Measurements from ENCODE around the gene PDGFA.

The PDGFA gene

DNA sequence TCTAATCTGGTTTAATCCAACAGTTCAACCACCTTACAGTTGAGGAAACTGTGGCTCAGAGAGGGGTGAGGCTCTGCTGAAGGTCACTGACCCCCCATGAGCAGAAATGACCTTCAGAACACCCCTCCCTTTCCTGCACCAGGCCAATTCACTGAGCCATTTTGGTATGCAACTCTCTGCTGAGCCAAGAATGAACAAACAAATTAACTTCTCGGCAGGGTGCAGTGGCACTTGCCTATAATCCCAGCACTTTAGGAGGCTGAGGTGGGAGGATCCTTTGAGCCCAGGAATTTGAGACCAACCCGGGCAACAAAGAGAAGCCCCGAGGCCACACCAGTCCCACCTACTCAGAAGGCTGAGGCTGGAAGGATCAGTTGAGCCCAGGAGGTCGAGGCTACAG lies 29.8 kb downstream of the PDGFA start:
- TF ChIP-seq, protein P1, sequence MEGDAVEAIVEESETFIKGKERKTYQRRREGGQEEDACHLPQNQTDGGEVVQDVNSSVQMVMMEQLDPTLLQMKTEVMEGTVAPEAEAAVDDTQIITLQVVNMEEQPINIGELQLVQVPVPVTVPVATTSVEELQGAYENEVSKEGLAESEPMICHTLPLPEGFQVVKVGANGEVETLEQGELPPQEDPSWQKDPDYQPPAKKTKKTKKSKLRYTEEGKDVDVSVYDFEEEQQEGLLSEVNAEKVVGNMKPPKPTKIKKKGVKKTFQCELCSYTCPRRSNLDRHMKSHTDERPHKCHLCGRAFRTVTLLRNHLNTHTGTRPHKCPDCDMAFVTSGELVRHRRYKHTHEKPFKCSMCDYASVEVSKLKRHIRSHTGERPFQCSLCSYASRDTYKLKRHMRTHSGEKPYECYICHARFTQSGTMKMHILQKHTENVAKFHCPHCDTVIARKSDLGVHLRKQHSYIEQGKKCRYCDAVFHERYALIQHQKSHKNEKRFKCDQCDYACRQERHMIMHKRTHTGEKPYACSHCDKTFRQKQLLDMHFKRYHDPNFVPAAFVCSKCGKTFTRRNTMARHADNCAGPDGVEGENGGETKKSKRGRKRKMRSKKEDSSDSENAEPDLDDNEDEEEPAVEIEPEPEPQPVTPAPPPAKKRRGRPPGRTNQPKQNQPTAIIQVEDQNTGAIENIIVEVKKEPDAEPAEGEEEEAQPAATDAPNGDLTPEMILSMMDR (IDR thresholded peaks at IDR 0.05; ENCODE audit: low read depth, low read length), result no peak
- DNase-seq (ENCODE audit: low read depth, low spot score), result no peak
- H3K4me3 ChIP-seq (ENCODE audit: low read depth, low read length), result no peak overlapping the region
- in situ Hi-C loops (cut with HindIII; ENCODE audit: low sequenced_read_pairs), result no loop called here

DNA sequence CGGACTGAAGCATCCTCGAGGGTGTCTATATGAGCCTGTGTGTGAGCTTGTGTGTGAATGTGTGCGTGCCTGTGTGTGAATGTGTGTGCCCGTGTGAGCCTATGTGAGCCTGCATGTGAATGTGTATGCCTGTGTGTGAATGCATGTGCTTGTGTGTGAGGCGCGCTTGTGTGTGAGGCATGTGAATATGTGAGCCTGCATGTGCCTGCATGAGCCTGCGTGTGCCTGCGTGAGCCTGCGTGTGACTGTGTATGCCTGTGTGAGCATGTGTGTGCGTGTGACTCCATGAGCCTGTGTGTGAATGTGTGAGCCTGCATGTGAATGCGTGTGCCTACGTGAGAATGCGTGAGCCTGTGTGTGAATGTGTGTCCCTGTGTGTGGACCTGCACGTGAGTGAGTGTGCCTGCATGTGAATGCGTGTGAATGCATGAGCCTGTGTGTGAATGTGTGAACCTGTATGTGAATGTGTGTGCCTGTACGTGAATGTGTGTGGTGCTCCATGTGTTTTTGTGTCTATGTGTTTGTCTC lies 33.4 kb downstream of the PDGFA start:
- DNase-seq (ENCODE audit: low read depth, low spot score), result no peak
- in situ Hi-C loops (cut with HindIII; ENCODE audit: low sequenced_read_pairs), result no loop called here
- TF ChIP-seq, protein P1 (IDR thresholded peaks at IDR 0.05; ENCODE audit: low read depth, low read length), result no peak
- no peak overlapping the region for H3K4me3 ChIP-seq (ENCODE audit: low read depth, low read length)

DNA sequence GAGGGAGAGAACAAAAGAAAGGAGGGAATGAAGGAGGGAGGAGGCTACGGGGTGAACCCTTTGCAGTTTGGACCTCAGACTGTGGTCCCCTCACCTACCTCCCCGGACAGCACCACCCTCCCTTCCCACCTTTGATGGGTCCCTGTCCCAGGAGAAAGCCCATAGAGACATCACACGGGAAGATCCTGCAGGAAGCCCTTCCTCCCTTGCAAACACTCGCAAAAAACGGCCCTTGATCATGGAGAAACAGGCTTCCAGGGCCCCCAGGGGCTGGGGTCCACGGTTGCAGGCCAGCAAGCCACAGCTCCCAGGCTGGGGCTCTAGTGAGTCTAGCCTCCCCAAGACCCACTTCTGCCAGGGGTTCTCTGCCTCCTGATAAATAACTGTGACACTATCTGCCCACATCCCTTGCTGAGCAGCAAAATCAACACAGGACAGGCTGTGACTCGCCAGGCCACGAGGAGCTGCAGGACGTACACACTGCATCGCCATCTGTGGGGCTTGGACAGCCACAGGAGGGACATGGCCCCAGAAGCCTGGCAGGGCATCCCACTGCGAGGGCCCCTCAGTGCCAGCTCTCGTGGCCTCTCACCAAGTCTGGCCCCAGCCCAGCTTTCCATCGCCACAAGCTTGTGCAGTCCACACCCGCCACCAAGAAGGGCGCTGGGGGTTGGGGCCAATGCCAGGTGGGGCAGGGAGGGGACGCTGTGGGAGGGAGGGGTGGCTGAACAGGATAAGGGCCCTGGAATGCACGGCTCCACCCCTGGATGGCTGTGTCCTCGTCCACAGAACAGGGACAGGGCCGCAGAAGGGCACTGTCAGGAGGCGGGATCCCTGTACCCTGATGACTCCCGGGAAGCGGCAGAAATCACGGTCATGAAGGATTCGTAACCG lies 34.2 kb downstream of the PDGFA start:
- no peak for DNase-seq (ENCODE audit: low read depth, low spot score)
- in situ Hi-C loops (cut with HindIII; ENCODE audit: low sequenced_read_pairs), result no loop called here
- H3K4me3 ChIP-seq (ENCODE audit: low read depth, low read length), result no peak overlapping the region
- TF ChIP-seq, protein P1 (IDR thresholded peaks at IDR 0.05; ENCODE audit: low read depth, low read length), result no peak

DNA sequence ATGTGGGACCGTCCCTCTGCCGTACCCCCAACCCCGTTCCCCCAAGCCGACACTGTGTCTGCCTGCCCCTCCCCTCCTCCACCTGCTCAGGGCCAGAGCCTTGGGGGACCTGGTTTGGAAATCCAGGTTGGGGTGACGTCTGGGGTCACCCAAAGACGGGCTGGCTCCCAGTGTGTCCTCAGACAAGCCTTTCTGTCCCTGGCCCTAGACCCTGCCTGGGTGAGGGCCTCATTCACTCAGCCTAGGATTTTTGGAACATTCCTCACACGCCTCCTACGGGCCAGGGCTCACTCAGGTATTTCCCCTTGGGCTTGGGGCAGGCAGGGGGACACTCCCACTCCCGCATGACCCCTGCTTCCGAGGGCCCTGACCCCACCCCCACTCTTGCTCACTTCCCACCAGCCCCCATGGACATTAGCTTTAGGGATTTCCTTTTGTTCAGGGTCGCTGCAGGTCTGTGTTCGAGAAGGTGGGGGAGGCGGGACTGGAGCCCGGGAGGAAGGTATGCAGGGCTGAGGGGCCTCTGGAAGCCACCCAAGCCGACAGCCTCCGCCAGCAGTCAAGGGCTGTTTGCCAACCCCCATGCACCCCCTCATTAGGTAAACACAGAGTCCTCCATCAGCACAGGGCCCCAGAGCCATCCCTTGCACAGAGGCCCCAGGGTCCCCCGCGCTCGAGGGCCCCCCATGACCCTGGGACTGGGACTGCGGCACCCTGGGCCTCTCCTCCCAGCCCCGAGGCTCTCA lies 35.1 kb downstream of the PDGFA start:
- no peak for DNase-seq (ENCODE audit: low read depth, low spot score)
- no peak overlapping the region for H3K4me3 ChIP-seq (ENCODE audit: low read depth, low read length)
- TF ChIP-seq, protein P1 (IDR thresholded peaks at IDR 0.05; ENCODE audit: low read depth, low read length), result no peak
- in situ Hi-C loops (cut with HindIII; ENCODE audit: low sequenced_read_pairs), result no loop called here

DNA sequence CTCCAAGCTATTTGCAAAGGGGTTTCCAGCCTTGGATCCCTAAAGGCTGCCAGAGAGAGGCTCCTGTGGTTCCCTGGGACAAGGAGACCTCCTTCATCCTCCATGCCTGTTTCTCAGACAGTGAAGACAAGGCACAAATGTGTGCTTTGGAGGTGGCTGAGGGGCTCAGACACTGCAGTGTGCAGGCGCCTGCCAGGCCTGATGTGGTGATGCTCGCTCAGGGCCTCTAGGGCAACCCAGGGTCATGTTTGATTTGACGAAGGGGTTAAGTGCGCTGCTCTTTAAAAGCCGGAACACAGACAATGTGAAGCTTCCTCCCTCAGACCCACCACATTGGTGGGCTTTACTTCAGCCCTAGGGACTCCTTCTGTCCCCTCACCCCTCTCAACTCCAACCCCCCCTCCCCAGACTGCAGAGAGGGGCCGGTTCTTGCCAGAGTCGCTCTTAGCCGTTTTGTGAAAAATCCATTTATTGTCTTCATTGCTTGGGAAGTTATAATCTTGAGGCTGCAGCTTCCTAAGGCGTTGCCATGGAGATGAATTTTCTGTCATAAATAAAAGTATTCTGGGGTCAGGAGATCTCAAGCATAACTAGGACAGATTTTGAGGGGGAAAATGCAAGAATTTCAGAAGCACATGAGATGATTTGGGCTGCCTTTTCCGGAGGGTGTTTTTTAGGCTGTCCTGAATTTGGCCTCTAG lies 35.8 kb downstream of the PDGFA start:
- no peak overlapping the region for H3K4me3 ChIP-seq (ENCODE audit: low read depth, low read length)
- in situ Hi-C loops (cut with HindIII; ENCODE audit: low sequenced_read_pairs), result no loop called here
- TF ChIP-seq, protein P1 (IDR thresholded peaks at IDR 0.05; ENCODE audit: low read depth, low read length), result no peak
- DNase-seq (ENCODE audit: low read depth, low spot score), result no peak

DNA sequence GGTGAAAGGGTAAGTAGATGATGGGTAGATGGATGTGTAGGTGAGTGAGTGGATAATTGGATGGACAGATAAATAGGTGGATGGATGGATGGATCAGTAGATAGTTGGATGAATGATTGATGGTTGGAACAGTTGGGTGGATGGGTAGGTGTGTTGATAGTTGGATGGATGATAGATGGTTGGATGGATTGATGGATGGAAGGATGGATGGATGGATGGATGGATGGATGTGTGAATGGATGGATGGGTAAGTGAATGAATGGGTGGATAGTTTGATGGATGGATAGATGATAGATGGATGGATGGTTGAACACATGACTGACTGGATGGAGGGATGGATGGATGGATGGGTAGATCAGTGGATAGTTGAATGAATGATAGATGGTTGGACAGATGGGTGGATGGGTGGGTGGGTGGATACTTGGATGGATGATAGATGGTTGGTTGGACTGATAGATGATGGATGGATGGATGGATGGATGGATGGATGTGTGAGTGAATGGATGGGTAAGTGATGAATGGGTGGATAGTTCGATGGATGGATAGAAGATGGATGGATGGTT lies 37.0 kb downstream of the PDGFA start:
- no peak overlapping the region for H3K4me3 ChIP-seq (ENCODE audit: low read depth, low read length)
- no peak for DNase-seq (ENCODE audit: low read depth, low spot score)
- TF ChIP-seq, protein P1 (IDR thresholded peaks at IDR 0.05; ENCODE audit: low read depth, low read length), result no peak
- in situ Hi-C loops (cut with HindIII; ENCODE audit: low sequenced_read_pairs), result no loop called here

Measured in astrocyte of the spinal cord (primary cell).